DND-41 (cell line): Measurements from ENCODE around the gene PLA2R1.
"Not testable (repeated sequence)": the region's sequence is repeated elsewhere in the genome, so short reads cannot be mapped to it uniquely, and the experiment has no call there.

Experiments used
- ATAC-seq: fragments of 200-7000 bp; cut with Tn5 transposase; 3 replicates; pipeline ENCODE4 v1.9.1; 2021; ENCODE audit warnings: low read depth; ENCODE audit not compliant: insufficient read depth
- DNase-seq: peaks from one replicate; pipeline ENCODE4 v3.0.0-alpha.2; 2020
- H2AFZ ChIP-seq: 2 replicates; pipeline ENCODE4 v1.6.0; 2012; ENCODE audit warnings: low read depth, low read length
- H3K27ac ChIP-seq: 2 replicates; pipeline ENCODE4 v1.5.1; 2012; ENCODE audit warnings: low read length, inconsistent platforms
- H3K27me3 ChIP-seq: fragments of 200-600 bp; sonication (generic); 2 replicates; pipeline ENCODE4 v1.6.0; 2012; ENCODE audit warnings: low read length, mild to moderate bottlenecking, inconsistent platforms; ENCODE audit not compliant: insufficient read depth, poor library complexity
- H3K36me3 ChIP-seq: 2 replicates; pipeline ENCODE4 v1.5.1; 2012; ENCODE audit warnings: low read length, inconsistent platforms; ENCODE audit not compliant: insufficient read depth
- H3K4me1 ChIP-seq: 2 replicates; pipeline ENCODE4 v1.5.1; 2012; ENCODE audit warnings: mild to moderate bottlenecking, low read length; ENCODE audit not compliant: insufficient read depth
- H3K4me2 ChIP-seq: 2 replicates; pipeline ENCODE4 v1.6.0; 2012; ENCODE audit warnings: mild to moderate bottlenecking, moderate library complexity, low read length, inconsistent platforms; ENCODE audit not compliant: insufficient read depth
- H3K4me3 ChIP-seq, 2 experiments: fragments of 200-600 bp in 1 of 2; shearing (Covaris generic) in 1 of 2; 2 replicates each; pipeline ENCODE4 v1.5.1; 2012 to 2016; ENCODE audit warnings: inconsistent platforms in 2 of 2, low read length in 2 of 2, mild to moderate bottlenecking in 2 of 2, low read depth in 1 of 2, moderate library complexity in 1 of 2
- H3K79me2 ChIP-seq: 2 replicates; pipeline ENCODE4 v1.6.0; 2012; ENCODE audit warnings: low read length, inconsistent platforms; ENCODE audit not compliant: insufficient read depth
- H3K9ac ChIP-seq: 2 replicates; pipeline ENCODE4 v1.6.0; 2012; ENCODE audit warnings: low read depth, mild to moderate bottlenecking, inconsistent platforms, low read length, moderate library complexity
- H3K9me3 ChIP-seq: 2 replicates; pipeline ENCODE4 v1.5.1; 2012; ENCODE audit warnings: low read length, moderate library complexity, mild to moderate bottlenecking, inconsistent platforms; ENCODE audit not compliant: insufficient read depth, severe bottlenecking
- H4K20me1 ChIP-seq: 2 replicates; pipeline ENCODE4 v1.6.0; 2012; ENCODE audit warnings: low read length; ENCODE audit not compliant: insufficient read depth
- CTCF ChIP-seq: IDR thresholded peaks from 2 replicates; pipeline ENCODE4 v1.5.1; 2012; ENCODE audit warnings: borderline replicate concordance, low read length, moderate library complexity, mild to moderate bottlenecking; ENCODE audit not compliant: poor library complexity, severe bottlenecking; ENCODE audit errors: extremely low read depth
- EZH2 ChIP-seq: IDR thresholded peaks from 3 replicates; pipeline ENCODE4 v1.6.1; 2012; ENCODE audit warnings: borderline replicate concordance, low read depth, mild to moderate bottlenecking, moderate library complexity, low read length, inconsistent platforms; ENCODE audit not compliant: severe bottlenecking

The PLA2R1 gene

GRCh38 chr2:160039166-160039903 lies 23.1 kb downstream of the PLA2R1 start:
- Histone ChIP-seq H2AFZ (no peak overlapping the region), H3K27ac (no peak overlapping the region)
- no peak for DNase-seq

GRCh38 chr2:160038662-160039061 lies 23.8 kb downstream of the PLA2R1 start:
- not testable (repeated sequence) for H3K4me2 ChIP-seq, ATAC-seq, H3K4me1 ChIP-seq, DNase-seq, H3K27me3 ChIP-seq, H3K4me3 ChIP-seq, H3K9ac ChIP-seq, H2AFZ ChIP-seq, H3K79me2 ChIP-seq, H3K27ac ChIP-seq, H4K20me1 ChIP-seq, H3K9me3 ChIP-seq, H3K36me3 ChIP-seq

More at GRCh38 chr2:160039166-160039903, 23.1 kb downstream of the PLA2R1 start:
- Histone ChIP-seq H3K9ac (no peak overlapping the region), H4K20me1 (no peaks in the 10 kb centered on the region), H3K4me2 (no peak overlapping the region), H3K4me1 (no peaks in the 10 kb centered on the region), H3K27me3 (no peaks in the 10 kb centered on the region), H3K4me3 (no peak overlapping the region), H3K36me3 (no peaks in the 10 kb centered on the region), H3K9me3 (no peaks in the 10 kb centered on the region), H3K79me2 (no peaks in the 10 kb centered on the region)
- no peak for ATAC-seq
- TF ChIP-seq EZH2 (no peak), CTCF (no peak)

- Histone ChIP-seq H3K4me3 (no peak overlapping the region), H3K4me2 (no peak overlapping the region), H4K20me1 (no peaks in the 10 kb centered on the region), H3K36me3 (no peaks in the 10 kb centered on the region), H3K79me2 (no peaks in the 10 kb centered on the region), H3K9me3 (no peaks in the 10 kb centered on the region), H3K4me1 (no peaks in the 10 kb centered on the region), H2AFZ (no peak overlapping the region), H3K27me3 (no peaks in the 10 kb centered on the region), H3K27ac (no peak overlapping the region), H3K9ac (no peak overlapping the region)
- no peak for TF ChIP-seq EZH2
- TF ChIP-seq CTCF: no peak
- ATAC-seq: no peak
- no peak for DNase-seq
These were observed 25.7 kb downstream of the PLA2R1 start for GRCh38 chr2:160036736-160037135.

- H3K4me3 ChIP-seq: no peak overlapping the region
- no peak overlapping the region for H3K4me2 ChIP-seq
- no peaks in the 10 kb centered on the region for H3K27me3 ChIP-seq
- H2AFZ ChIP-seq: no peak overlapping the region
- no peak for TF ChIP-seq EZH2
- TF ChIP-seq CTCF: no peak
- DNase-seq: no peak
- no peaks in the 10 kb centered on the region for H3K9me3 ChIP-seq
- no peak overlapping the region for H3K27ac ChIP-seq
- ATAC-seq: no peak
- no peaks in the 10 kb centered on the region for H3K36me3 ChIP-seq
- H3K79me2 ChIP-seq: no peaks in the 10 kb centered on the region
- no peaks in the 10 kb centered on the region for H3K4me1 ChIP-seq
- no peaks in the 10 kb centered on the region for H4K20me1 ChIP-seq
- H3K9ac ChIP-seq: no peak overlapping the region
These were observed 27.3 kb downstream of the PLA2R1 start for GRCh38 chr2:160035125-160035524.
